ENCODE data around the gene ITGAX.

- TF ChIP-seq POLR2AphosphoS5 (IDR thresholded peaks at IDR 0.05; ENCODE audit: low read depth, low read length) (no peak), CTCF (IDR thresholded peaks at IDR 0.05 in 2 of 3, conservative IDR thresholded peaks at IDR 0.05 in 1 of 3; ENCODE audit: borderline replicate concordance in 1 of 3, insufficient read depth in 1 of 3, low read depth in 2 of 3, low read length in 2 of 3) (no peak), EZH2phosphoT487 (IDR thresholded peaks at IDR 0.05; ENCODE audit: borderline replicate concordance) (no peak), CBX3 (IDR thresholded peaks at IDR 0.05; ENCODE audit: low read depth) (no peak), POLR2A (IDR thresholded peaks at IDR 0.05; ENCODE audit: borderline replicate concordance, extremely low read depth, insufficient read depth, insufficient read length) (no peak), ZNF274 (IDR thresholded peaks at IDR 0.05; ENCODE audit: low read depth, low read length) (no peak)
Measured at GRCh38 chr16:31360251-31360650, 5.3 kb downstream of the ITGAX start.
